ENCODE results near the gene EFEMP1. TPM values are rescaled to one million over a fixed set of nuclear protein-coding genes. Genes with fewer than 3 reads are reported as not detected.

The EFEMP1 gene
- total and polyA plus RNA-seq, 2 of the 13 experiments (the other 11 are each of a cell fraction or from before 2014, with no cell fraction given): not detected

DNA sequence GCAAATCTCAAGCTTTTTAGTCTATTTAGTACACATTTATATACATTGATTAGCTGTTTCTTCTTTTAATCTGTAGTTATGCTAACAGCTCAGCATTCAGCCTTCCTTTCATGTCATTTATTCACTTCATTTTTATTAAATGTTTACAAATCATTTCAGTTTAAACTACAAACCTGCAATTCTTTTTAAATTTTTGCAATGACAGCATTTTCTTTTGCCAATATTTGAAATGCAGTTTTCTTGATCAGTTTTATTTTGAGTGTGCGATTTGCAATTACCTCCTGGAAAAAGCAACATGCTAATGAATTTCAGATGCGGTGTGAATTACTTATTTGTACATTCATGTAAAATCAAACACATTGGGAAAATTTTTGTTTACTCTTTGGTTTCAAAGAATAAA lies 13.5 kb downstream of the EFEMP1 start:
- no peaks in the 10 kb centered on the region for H4K20me1 ChIP-seq (ENCODE audit: insufficient read depth, low read length)
- H3K9ac ChIP-seq (ENCODE audit: insufficient read depth, low read depth, low read length): no peak overlapping the region
- H3K4me1 ChIP-seq (ENCODE audit: insufficient read depth, low read length): no peaks in the 10 kb centered on the region
- H3K4me2 ChIP-seq (ENCODE audit: low read depth, low read length): no peak overlapping the region
- H3K36me3 ChIP-seq (replicated peaks in 1 of 2; ENCODE audit: control insufficient read depth in 1 of 2, insufficient read depth in 2 of 2, low read length in 2 of 2): no peaks in the 10 kb centered on the region
- TF ChIP-seq KLF6 (CRISPR knock-in tag; IDR thresholded peaks at IDR 0.05): no peak
- no peak for TF ChIP-seq SOX13 (IDR thresholded peaks at IDR 0.05)
- TF ChIP-seq SOX13 (CRISPR knock-in tag; conservative IDR thresholded peaks at IDR 0.05 in 1 of 2, IDR thresholded peaks at IDR 0.05 in 1 of 2): no peak
- TF ChIP-seq SALL1 (CRISPR knock-in tag; IDR thresholded peaks at IDR 0.05): no peak
- TF ChIP-seq ZNF33B (CRISPR knock-in tag; IDR thresholded peaks at IDR 0.05): no peak
- peak; percentile 86 to 91 for TF ChIP-seq MAFK (conservative IDR thresholded peaks at IDR 0.05 in 1 of 2, IDR thresholded peaks at IDR 0.05 in 1 of 2; ENCODE audit: low read length in 2 of 2)
- peak; percentile 88 for TF ChIP-seq MAFF (IDR thresholded peaks at IDR 0.05; ENCODE audit: low read depth, low read length)
- in situ Hi-C loops (cut with HindIII; ENCODE audit: extremely low pct_ligation_motif_present, low pct_unique_long_range_greater_than_20kb): no loop called here
- no peak for DNase-seq (ENCODE audit: low spot score)
- CTCF ChIA-PET (ENCODE audit: low intra/inter-chr PET ratio, low total read pairs): no interaction called here
- POLR2A ChIA-PET: no interaction called here
- intact Hi-C loops (cut with micrococcal nuclease; ENCODE audit: unreplicated experiment): no loop called here
- no peak overlapping the region for H2AFZ ChIP-seq (ENCODE audit: low read length)
- 11% methylated on average over 2 of the region's 2 CpGs for WGBS (ENCODE audit: low lambda C conversion rate)
- H3K27ac ChIP-seq (ENCODE audit: extremely low read length, insufficient read depth, low read length): no peak overlapping the region
- H3K27me3 ChIP-seq (ENCODE audit: control insufficient read depth in 1 of 2, insufficient read depth in 2 of 2, low read length in 2 of 2): no peaks in the 10 kb centered on the region
- no peaks in the 10 kb centered on the region for H3K9me3 ChIP-seq (ENCODE audit: low read length)
- no peak overlapping the region for H3K4me3 ChIP-seq (replicated peaks in 1 of 3; ENCODE audit: insufficient read depth in 1 of 3, low read depth in 2 of 3, low read length in 3 of 3)
- no peak for FAIRE-seq
- BruUV-seq (replicated peaks): no TSS peak
- ATAC-seq: no peak
- no peaks in the 10 kb centered on the region for H3K79me2 ChIP-seq (ENCODE audit: insufficient read depth, low read length)

GRCh38 chr2:55907686-55908085 lies 15.9 kb downstream of the EFEMP1 start:
- no peaks in the 10 kb centered on the region for H3K36me3 ChIP-seq (replicated peaks in 1 of 2; ENCODE audit: control insufficient read depth in 1 of 2, insufficient read depth in 2 of 2, low read length in 2 of 2)
- H3K79me2 ChIP-seq (ENCODE audit: insufficient read depth, low read length): no peaks in the 10 kb centered on the region
- H4K20me1 ChIP-seq (ENCODE audit: insufficient read depth, low read length): no peaks in the 10 kb centered on the region
- no peak for TF ChIP-seq ARID2 (CRISPR knock-in tag; IDR thresholded peaks at IDR 0.05; ENCODE audit: borderline replicate concordance)
- no peak for TF ChIP-seq ZNF543 (CRISPR knock-in tag; IDR thresholded peaks at IDR 0.05)
- TF ChIP-seq, protein P1, sequence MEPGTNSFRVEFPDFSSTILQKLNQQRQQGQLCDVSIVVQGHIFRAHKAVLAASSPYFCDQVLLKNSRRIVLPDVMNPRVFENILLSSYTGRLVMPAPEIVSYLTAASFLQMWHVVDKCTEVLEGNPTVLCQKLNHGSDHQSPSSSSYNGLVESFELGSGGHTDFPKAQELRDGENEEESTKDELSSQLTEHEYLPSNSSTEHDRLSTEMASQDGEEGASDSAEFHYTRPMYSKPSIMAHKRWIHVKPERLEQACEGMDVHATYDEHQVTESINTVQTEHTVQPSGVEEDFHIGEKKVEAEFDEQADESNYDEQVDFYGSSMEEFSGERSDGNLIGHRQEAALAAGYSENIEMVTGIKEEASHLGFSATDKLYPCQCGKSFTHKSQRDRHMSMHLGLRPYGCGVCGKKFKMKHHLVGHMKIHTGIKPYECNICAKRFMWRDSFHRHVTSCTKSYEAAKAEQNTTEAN (CRISPR knock-in tag; conservative IDR thresholded peaks at IDR 0.05): no peak
- no peak for TF ChIP-seq ZNF33B (CRISPR knock-in tag; IDR thresholded peaks at IDR 0.05)
- TF ChIP-seq ELF1 (CRISPR knock-in tag; IDR thresholded peaks at IDR 0.05): no peak
- TF ChIP-seq THAP7 (CRISPR knock-in tag; IDR thresholded peaks at IDR 0.05): no peak
- no peak for TF ChIP-seq ZNF720 (CRISPR knock-in tag; IDR thresholded peaks at IDR 0.05)
- no peak for TF ChIP-seq ZNF205 (CRISPR knock-in tag; IDR thresholded peaks at IDR 0.05)
- TF ChIP-seq ZNF790 (CRISPR knock-in tag; IDR thresholded peaks at IDR 0.05; ENCODE audit: borderline replicate concordance): no peak
- TF ChIP-seq NR1H2 (CRISPR knock-in tag; IDR thresholded peaks at IDR 0.05; ENCODE audit: borderline replicate concordance, low read depth): no peak
- no peak for TF ChIP-seq HOXA9 (CRISPR knock-in tag; IDR thresholded peaks at IDR 0.05; ENCODE audit: borderline replicate concordance)
- TF ChIP-seq ZNF775 (CRISPR knock-in tag; IDR thresholded peaks at IDR 0.05; ENCODE audit: borderline replicate concordance): no peak
- no peak for TF ChIP-seq ZSCAN20 (CRISPR knock-in tag; IDR thresholded peaks at IDR 0.05; ENCODE audit: borderline replicate concordance)
- FAIRE-seq: no peak
- POLR2A ChIA-PET: no interaction called here
- H2AFZ ChIP-seq (ENCODE audit: low read length): no peak overlapping the region
- no peaks in the 10 kb centered on the region for H3K27me3 ChIP-seq (ENCODE audit: control insufficient read depth in 1 of 2, insufficient read depth in 2 of 2, low read length in 2 of 2)
- intact Hi-C loops (cut with micrococcal nuclease; ENCODE audit: unreplicated experiment) (no loop called here), in situ Hi-C loops (cut with HindIII; ENCODE audit: extremely low pct_ligation_motif_present, low pct_unique_long_range_greater_than_20kb) (no loop called here)
- no peaks in the 10 kb centered on the region for H3K9me3 ChIP-seq (ENCODE audit: low read length)
- no peak overlapping the region for H3K27ac ChIP-seq (ENCODE audit: extremely low read length, insufficient read depth, low read length)
- DNase-seq (ENCODE audit: low spot score): no peak
- CTCF ChIA-PET (ENCODE audit: low intra/inter-chr PET ratio, low total read pairs): no interaction called here
- H3K4me2 ChIP-seq (ENCODE audit: low read depth, low read length): no peak overlapping the region
- 3% methylated on average over 3 of the region's 3 CpGs for WGBS (ENCODE audit: low lambda C conversion rate)
- BruUV-seq (replicated peaks): no TSS peak
- H3K9ac ChIP-seq (ENCODE audit: insufficient read depth, low read depth, low read length): no peak overlapping the region
- H3K4me1 ChIP-seq (ENCODE audit: insufficient read depth, low read length): no peaks in the 10 kb centered on the region
- ATAC-seq: no peak
- no peak overlapping the region for H3K4me3 ChIP-seq (replicated peaks in 1 of 3; ENCODE audit: insufficient read depth in 1 of 3, low read depth in 2 of 3, low read length in 3 of 3)
